Skin of body (tissue), 2 donors: ENCODE results near the gene EPHB6. TPM values are rescaled to one million over a fixed set of nuclear protein-coding genes. Genes with fewer than 3 reads are reported as not detected.

ENCODE experiments used
- DNase-seq: peaks from one replicate; lab custom pipeline; 2025; lab: John Stamatoyannopoulos, UW
- total RNA-seq: library from RNA; depleted of rRNA; stranded (reverse); fragments of >200 nt; gene quantifications from one replicate; pipeline ENCODE4 v1.2.3, GENCODE V29; 2014

The EPHB6 gene
- total RNA-seq, 1 donor from 2014 or later = 34.7 TPM

DNA sequence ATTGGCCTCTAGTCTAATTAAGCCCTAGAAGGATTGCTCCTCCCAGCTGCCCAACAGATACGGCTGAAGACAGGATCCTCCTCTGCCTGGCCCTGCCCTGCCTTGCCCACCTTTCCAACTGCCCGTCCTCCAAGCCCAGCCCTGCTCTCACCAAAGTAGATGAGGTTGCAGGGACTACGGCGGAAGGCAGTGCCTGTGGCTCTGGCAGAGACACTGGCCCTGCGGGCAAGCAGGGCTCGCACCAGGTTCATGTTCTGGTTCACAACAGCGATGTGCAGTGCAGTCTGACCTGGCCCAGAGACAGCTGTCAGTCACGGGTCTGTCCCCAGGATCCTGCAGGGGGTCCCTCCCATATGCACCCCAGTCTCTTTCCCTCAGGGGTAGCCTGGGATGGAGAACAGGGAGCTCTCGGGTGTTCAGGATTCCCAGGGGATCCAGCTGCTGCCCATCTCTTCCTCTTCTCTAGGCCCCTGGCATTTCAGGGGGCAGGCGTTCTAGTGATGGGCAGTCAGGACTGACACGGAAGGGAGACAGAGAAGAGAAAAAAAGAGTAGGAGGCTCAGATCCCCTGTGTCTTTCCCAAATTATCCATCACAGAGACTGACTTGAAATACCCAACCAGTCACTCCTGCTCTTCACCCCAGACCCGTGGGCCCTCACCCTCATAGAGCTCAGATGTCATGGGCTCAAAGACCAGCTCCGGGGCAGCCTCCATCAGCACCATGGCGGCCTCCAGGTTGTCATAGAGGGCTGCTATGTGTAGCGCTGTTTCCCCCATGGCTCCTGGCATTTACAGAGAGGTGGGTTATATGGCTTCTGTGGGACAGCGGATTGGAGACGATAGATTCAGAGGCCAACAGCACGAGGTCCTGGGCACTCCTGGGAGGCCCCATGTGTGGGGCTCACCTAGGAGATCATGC is 22.4 kb downstream of the EPHB6 start:
- DNase-seq = no peak

- DNase-seq = no peak
Observed at GRCh38 chr7:142878315-142878714, 23.4 kb downstream of the EPHB6 start.

DNA sequence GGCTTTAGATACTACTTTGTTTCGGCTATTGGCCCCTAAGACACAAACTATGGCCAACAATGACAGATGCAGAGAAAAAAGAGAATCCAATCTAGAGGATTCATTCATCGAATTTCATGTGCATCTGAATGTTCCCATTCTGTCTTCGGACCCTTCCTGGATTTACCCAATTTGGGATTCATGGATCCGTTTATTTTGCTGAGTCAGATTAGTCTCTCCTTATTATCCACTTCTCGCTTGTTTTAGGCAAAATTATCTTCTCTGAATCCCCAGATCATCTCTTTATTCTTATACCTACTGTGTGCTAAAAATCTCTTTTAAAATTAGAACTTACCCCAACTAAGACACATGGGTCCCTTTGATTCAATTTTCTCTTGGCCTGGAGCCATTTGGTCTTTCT is 24.2 kb downstream of the EPHB6 start:
- DNase-seq = no peak

GRCh38 chr7:142880876-142881505 is 26.1 kb downstream of the EPHB6 start:
- no peak for DNase-seq

- no peak for DNase-seq
Observed at GRCh38 chr7:142881586-142882337, 26.9 kb downstream of the EPHB6 start.

GRCh38 chr7:142882338-142882678 is 27.4 kb downstream of the EPHB6 start:
- no peak for DNase-seq

- DNase-seq = no peak
Observed at GRCh38 chr7:142883145-142883544, 28.3 kb downstream of the EPHB6 start.

GRCh38 chr7:142883571-142884285 is 28.9 kb downstream of the EPHB6 start:
- no peak for DNase-seq

DNA sequence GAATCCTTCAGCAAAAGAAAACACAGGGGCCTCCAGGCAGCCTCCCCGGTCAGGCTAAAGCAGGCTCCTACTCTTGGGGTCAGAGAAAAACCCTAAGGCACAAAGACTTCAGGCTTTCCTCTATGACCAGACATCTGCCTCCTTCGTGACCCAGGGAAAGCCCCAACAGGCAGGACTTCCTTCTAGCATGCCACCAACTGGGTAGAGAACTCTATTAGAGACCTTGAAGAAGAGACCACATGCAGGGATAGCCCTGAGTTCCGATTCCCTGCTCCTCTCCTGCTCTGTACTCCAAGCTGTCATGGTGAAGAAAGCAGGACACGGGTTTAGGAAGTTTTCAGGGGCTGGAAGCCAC is 29.4 kb downstream of the EPHB6 start:
- DNase-seq = no peak

GRCh38 chr7:142885311-142886230 is 30.7 kb downstream of the EPHB6 start, which contains the start of gene TRPV6:
TRPV6 (minus strand) TSS chr7:142885745.
- no peak for DNase-seq

GRCh38 chr7:142886866-142887265 is 32.0 kb downstream of the EPHB6 start:
- no peak for DNase-seq

GRCh38 chr7:142887282-142888015 is 32.6 kb downstream of the EPHB6 start:
- no peak for DNase-seq

- DNase-seq = no peak
Observed at GRCh38 chr7:142889816-142890215, 34.9 kb downstream of the EPHB6 start.

GRCh38 chr7:142890874-142891485 is 36.1 kb downstream of the EPHB6 start:
- no peak for DNase-seq

DNA sequence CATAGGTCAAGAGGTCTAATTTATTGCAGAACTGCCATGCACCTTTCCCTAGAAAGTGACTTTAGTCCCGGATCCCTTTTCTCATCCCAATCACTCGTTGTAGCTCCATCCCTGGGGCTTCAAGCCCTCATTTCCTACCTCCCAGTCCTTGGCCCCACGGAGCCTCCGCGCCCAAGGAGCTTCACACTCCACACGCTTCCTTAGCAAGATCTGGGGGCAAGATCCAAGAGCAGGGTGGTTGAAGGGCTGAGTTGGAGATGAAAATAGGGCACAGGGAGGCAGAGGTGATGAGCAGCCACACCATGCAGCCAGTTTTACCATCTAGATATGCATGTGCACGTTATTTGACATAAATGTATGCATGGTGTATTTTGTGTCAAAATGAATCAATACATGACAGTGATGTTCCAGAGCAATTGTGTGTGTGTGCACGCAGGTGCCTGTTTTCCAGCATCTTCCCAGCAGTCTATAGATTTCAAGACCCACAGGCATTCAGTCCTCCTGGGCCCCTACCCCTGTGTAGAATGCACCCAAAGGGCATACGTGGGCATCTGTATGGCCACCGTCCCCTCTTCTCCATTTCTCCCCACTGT is 36.7 kb downstream of the EPHB6 start:
- no peak for DNase-seq

DNA sequence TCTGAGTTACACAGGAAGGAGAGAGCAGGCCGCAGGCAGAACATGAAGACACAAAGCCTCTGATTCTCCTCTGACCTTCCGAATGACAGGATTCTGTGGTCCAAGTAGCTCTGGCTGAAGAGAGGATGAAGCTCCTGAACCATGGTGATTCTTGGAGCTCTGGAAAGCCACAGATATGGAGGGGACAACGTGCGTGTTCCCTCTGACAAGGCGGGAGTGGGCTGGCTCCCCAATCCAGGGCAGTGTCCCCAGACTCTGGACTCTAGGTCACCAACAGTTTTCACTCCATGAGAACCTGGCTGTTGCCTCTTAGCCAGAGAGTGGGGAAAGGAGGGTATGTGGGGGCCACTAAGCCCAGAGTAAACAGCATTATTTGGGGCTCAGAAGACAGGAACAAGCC is 38.1 kb downstream of the EPHB6 start:
- DNase-seq = no peak

GRCh38 chr7:142894112-142894984 is 39.5 kb downstream of the EPHB6 start:
- DNase-seq = no peak
